Stomach (tissue), 9 donors: ENCODE data around the gene FAM83E. TPM values are rescaled to one million over a fixed set of nuclear protein-coding genes. Genes with fewer than 3 reads are reported as not detected.
"Not testable (repeated sequence)": the region's sequence is repeated elsewhere in the genome, so short reads cannot be mapped to it uniquely, and the experiment has no call there.

Experiments used
- DNase-seq, 2 donors: peaks; one replicate each; pipeline versions ENCODE4 v3.0.0 to v3.0.0-alpha.2; 2013 to 2019
- H3K27ac ChIP-seq, 5 donors: fragments of 200-600 bp in 4 of 5; sonication (generic) in 4 of 5; one replicate each; pipeline ENCODE4 v1.5.1; 2013 to 2019; ENCODE audit warnings: mild to moderate bottlenecking in 1 of 5, moderate library complexity in 1 of 5
- H3K27me3 ChIP-seq, 3 donors: fragments of 200-600 bp; sonication (generic); one replicate each; pipeline ENCODE4 v1.5.1; 2017 to 2019; ENCODE audit warnings: mixed run types in 1 of 3
- H3K36me3 ChIP-seq, 4 donors: fragments of 200-600 bp; sonication (generic); 1 replicate in 3 of 4; 2 replicates in 1 of 4; pipeline ENCODE4 v1.5.1; 2016 to 2019
- H3K4me1 ChIP-seq, 4 donors: fragments of 200-600 bp; sonication (generic); one replicate each; pipeline ENCODE4 v1.5.1; 2016 to 2019
- H3K4me3 ChIP-seq, 4 donors: fragments of 200-600 bp; sonication (generic) in 3 of 4; one replicate each; pipeline ENCODE4 v1.5.1; 2016 to 2019; ENCODE audit warnings: mild to moderate bottlenecking in 1 of 4
- H3K9me3 ChIP-seq, 4 donors: fragments of 200-600 bp; sonication (generic); one replicate each; pipeline ENCODE4 v1.5.1; 2016 to 2019
- EP300 ChIP-seq: sonication (generic); formaldehyde crosslinking; IDR thresholded peaks from one replicate; pipeline ENCODE4 v1.6.1; 2017; ENCODE audit warnings: antibody characterized with exemption
- POLR2A ChIP-seq, 4 donors: fragments of 450-650 bp; IDR thresholded peaks; one replicate each; pipeline ENCODE4 v1.6.1; 2016; ENCODE audit warnings: antibody characterized with exemption in 4 of 4, control low read depth in 2 of 4, mild to moderate bottlenecking in 1 of 4, moderate library complexity in 1 of 4
- POLR2AphosphoS5 ChIP-seq, 3 donors: sonication (generic); formaldehyde crosslinking; IDR thresholded peaks; one replicate each; pipeline ENCODE4 v1.6.1; 2016; ENCODE audit warnings: antibody characterized with exemption in 3 of 3
- WGBS, 5 donors: extraction: QIAGEN DNeasy Blood & Tissue Kit in 3 of 5; methylation state at CpG; one replicate each; pipeline versions ENCODE4 v1.1.5 to v1.1.7; 2013 to 2018; 5-methylcytosine and 5-hydroxymethylcytosine counted together
- intact Hi-C: fragments of 100-400 bp; cut with DNase I; formaldehyde crosslinking; loops from one replicate; pipeline ENCODE4 v1.15.1; 2023; ENCODE audit warnings: low total_unique reads
- polyA plus RNA-seq, 3 donors: library from polyadenylated mRNA; stranded (reverse); fragments of 200-250 nt; gene quantifications; one replicate each; pipeline ENCODE4 v1.2.3, GENCODE V29; 2013
- total RNA-seq, 5 donors: library from RNA; depleted of rRNA; stranded (reverse); fragments of >200 nt; gene quantifications; one replicate each; pipeline versions ENCODE4 v1.1.0 to v1.2.3, GENCODE V29; 2014 to 2016
- TF ChIP-seq, protein P1 (sequence below), 7 experiments: fragments of 450-650 bp in 4 of 7; fragments of 200-600 bp in 3 of 7; sonication (generic) in 3 of 7; IDR thresholded peaks; one replicate each; pipeline ENCODE4 v1.5.1; 2016 to 2019; ENCODE audit warnings: antibody characterized with exemption in 7 of 7, control low read depth in 2 of 7, mild to moderate bottlenecking in 1 of 7
- donor health status: healthy with polysubstance abuse.
- donor health status: Bipolar disorder and iron deficiency.
- donor health status: healthy.

The FAM83E gene
- total and polyA plus RNA-seq, 8 donors: 13.3 to 275 (median 46.3) TPM

DNA sequence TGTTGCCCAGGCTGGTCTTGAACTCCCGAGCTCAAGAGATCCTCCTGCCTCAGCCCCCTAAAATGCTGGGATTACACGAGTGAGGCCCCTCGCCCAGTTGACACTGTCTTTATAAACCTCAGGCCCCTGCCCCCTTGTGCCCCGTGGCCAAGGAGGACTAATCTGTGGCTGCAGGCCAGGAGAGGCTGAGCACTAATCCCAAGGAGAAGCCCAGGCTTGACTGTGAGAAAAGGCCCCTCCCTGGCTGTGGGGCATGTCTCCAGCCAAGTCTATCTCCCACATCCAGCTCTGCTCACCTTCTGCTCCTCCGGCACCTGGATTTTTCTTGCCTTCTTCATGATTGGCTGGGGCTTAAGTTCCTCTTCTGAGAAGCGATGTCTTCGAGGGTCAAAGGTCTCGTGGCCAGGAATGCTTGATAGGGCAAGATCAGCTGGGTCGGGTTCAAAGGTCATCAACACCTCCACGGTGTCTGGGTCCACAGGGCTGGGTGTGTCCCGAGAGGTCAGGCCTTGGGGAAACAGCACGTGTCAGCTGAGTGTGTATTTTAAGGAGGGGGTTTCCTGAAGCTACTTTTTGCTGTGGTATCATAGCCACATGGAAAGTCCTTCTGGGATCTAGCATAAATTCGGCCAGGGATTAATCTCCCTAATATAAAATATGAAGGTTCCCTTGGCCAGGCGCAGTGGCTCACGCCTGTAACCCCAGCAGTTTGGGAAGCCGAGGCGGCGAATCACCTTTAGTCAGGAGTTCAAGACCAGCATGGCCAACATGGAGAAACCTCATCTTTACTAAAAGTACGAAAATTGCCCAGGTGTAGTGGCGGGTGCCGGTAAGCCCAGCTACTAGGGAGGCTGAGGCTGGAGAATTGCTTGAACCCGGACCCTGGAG lies 18.5 kb upstream of the FAM83E start:
- Histone ChIP-seq H3K4me1 (peaks cover 65 to 90% (median 86%) of the 10 kb centered on the region in 4 donors), H3K27me3 (no peaks in the 10 kb centered on the region), H3K27ac (peak overlapping the region; percentile 3 to 98 (median 93)), H3K9me3 (no peaks in the 10 kb centered on the region), H3K4me3 (peak overlapping the region in 3 of 4 donors; percentile 62 to 81 (median 77)), H3K36me3 (peaks cover 0 to 31% (median 15%) of the 10 kb centered on the region in 4 donors)
- TF ChIP-seq, protein P1, sequence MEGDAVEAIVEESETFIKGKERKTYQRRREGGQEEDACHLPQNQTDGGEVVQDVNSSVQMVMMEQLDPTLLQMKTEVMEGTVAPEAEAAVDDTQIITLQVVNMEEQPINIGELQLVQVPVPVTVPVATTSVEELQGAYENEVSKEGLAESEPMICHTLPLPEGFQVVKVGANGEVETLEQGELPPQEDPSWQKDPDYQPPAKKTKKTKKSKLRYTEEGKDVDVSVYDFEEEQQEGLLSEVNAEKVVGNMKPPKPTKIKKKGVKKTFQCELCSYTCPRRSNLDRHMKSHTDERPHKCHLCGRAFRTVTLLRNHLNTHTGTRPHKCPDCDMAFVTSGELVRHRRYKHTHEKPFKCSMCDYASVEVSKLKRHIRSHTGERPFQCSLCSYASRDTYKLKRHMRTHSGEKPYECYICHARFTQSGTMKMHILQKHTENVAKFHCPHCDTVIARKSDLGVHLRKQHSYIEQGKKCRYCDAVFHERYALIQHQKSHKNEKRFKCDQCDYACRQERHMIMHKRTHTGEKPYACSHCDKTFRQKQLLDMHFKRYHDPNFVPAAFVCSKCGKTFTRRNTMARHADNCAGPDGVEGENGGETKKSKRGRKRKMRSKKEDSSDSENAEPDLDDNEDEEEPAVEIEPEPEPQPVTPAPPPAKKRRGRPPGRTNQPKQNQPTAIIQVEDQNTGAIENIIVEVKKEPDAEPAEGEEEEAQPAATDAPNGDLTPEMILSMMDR (IDR thresholded peaks at IDR 0.05): no peak
- TF ChIP-seq EP300: no peak
- no peak for TF ChIP-seq POLR2AphosphoS5 (IDR thresholded peaks at IDR 0.05)
- TF ChIP-seq POLR2A (IDR thresholded peaks at IDR 0.05): no peak
- intact Hi-C loops: no loop called here
- peak in 1 of 2 donors; percentile 47 for DNase-seq
- 54 to 60% (median 56%) methylated on average over 22 of the region's 22 CpGs for WGBS, 5 donors

DNA sequence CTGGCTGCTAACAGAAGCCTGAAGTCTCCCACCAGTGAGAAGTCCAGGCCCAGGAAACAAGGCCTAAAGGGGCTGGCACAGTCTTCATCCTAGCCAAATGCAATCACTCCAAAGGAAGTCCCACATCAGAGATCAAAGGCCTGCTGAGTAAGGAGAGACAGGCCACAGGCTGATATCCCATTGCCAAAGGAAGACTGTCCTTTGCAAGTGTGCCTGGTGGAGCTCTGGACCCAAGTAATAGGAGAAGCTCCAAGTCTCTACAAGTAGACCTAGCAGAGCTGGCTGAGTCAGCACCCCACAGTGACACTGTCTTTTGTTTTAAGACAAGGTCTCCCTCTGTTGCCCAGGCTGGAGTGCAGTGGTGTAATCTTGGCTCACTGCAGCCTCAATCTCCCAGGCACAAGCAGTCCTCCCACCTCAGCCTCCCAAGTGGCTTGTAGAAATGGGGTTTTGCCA lies 17.8 kb upstream of the FAM83E start:
- H3K4me1 ChIP-seq: peaks cover 64 to 95% (median 86%) of the 10 kb centered on the region in 4 donors

DNA sequence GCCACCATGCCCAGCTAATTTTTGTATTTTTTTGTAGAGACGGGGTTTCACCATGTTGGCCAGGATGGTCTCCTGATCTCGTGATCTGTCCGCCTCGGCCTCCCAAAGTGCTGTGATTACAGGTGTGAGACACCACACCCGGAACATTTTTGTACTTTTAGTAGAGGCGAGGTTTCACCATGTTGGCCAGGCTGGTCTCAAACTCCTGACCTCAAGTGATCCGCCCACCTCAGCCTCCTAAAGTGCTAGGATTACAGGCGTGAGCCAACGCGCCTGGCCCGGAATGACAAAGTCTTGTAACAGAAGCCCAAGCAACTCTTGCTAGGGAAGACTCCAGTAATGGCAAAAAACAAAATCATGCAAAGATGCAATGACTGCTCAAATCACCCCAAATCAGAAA lies 17.4 kb upstream of the FAM83E start:
- DNase-seq, intact Hi-C loops, H3K4me3 ChIP-seq, H3K27me3 ChIP-seq, H3K9me3 ChIP-seq: not testable (repeated sequence)
- Histone ChIP-seq H3K4me1 (peaks cover 64 to 99% (median 89%) of the 10 kb centered on the region in 4 donors), H3K27ac (peak overlapping the region in 4 of 5 donors; percentile 90 to 98 (median 96)), H3K36me3 (peaks cover 0 to 33% (median 19%) of the 10 kb centered on the region in 4 donors)
- 78 to 88% (median 87%) methylated on average over 11 of the region's 11 CpGs for WGBS, 5 donors

More for the DNA sequence above, 17.8 kb upstream of the FAM83E start:
- no peak for TF ChIP-seq EP300
- no peak for TF ChIP-seq POLR2A (IDR thresholded peaks at IDR 0.05)
- no peak for TF ChIP-seq POLR2AphosphoS5 (IDR thresholded peaks at IDR 0.05)
- TF ChIP-seq, protein P1 (IDR thresholded peaks at IDR 0.05): no peak
- H3K27me3 ChIP-seq: no peaks in the 10 kb centered on the region
- peaks cover 0 to 31% (median 18%) of the 10 kb centered on the region in 4 donors for H3K36me3 ChIP-seq
- H3K27ac ChIP-seq: peak overlapping the region; percentile 3 to 98 (median 93)
- H3K4me3 ChIP-seq: no peak overlapping the region
- DNase-seq: no peak
- intact Hi-C loops: no loop called here
- H3K9me3 ChIP-seq: no peaks in the 10 kb centered on the region

DNA sequence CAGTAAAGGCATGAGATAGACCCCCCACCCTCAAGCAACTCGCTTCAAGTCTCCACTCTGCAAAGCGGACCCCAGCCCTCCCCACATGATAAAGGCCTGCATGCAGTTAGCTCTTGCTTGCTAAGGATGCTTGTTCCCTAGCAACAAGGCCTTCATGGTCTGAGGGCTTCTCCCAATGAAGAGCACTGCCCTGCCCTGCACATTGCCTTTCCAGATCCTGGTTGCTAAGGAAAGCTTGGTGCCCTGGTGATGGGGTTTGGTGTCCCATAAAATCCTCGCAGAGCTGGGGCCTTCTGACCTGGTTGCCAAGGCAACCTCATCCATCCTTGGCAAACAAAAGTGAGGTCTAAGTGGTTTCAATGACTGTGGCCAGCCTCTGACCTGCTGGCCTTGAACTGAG lies 16.3 kb upstream of the FAM83E start:
- Histone ChIP-seq H3K4me1 (peaks cover 56 to 98% (median 84%) of the 10 kb centered on the region in 4 donors), H3K9me3 (no peaks in the 10 kb centered on the region), H3K27ac (peak overlapping the region; percentile 85 to 98 (median 93)), H3K36me3 (peaks cover 0 to 42% (median 21%) of the 10 kb centered on the region in 4 donors), H3K4me3 (peak overlapping the region in 2 of 4 donors; percentile 15 to 31), H3K27me3 (no peaks in the 10 kb centered on the region)
- DNase-seq: peak in 1 of 2 donors; percentile 48
- WGBS, 5 donors: 38 to 78% (median 55%) methylated on average over 3 of the region's 3 CpGs
- intact Hi-C loops: no loop called here
- TF ChIP-seq POLR2A (IDR thresholded peaks at IDR 0.05) (no peak), EP300 (no peak), POLR2AphosphoS5 (IDR thresholded peaks at IDR 0.05) (no peak)
- TF ChIP-seq, protein P1 (IDR thresholded peaks at IDR 0.05): no peak
